CD4-positive, alpha-beta T cell treated with Interleukin-4 for 4 hours (primary cell): ENCODE results near the gene LAMC3.

Source experiments
- DNase-seq: peaks from one replicate; pipeline ENCODE4 v3.0.0-alpha.2; 2020

Gene LAMC3

GRCh38 chr9:131013015-131013755 lies 4.2 kb downstream of the LAMC3 start:
- DNase-seq = no peak

- no peak for DNase-seq
Measured at GRCh38 chr9:131013771-131014676, 5.0 kb downstream of the LAMC3 start.

GRCh38 chr9:131015112-131015511 lies 6.1 kb downstream of the LAMC3 start:
- DNase-seq = no peak

GRCh38 chr9:131015876-131016397 lies 7.0 kb downstream of the LAMC3 start:
- DNase-seq = no peak

- DNase-seq = no peak
Measured at GRCh38 chr9:131017067-131017466, 8.1 kb downstream of the LAMC3 start.

GRCh38 chr9:131018621-131019020 lies 9.6 kb downstream of the LAMC3 start:
- no peak for DNase-seq

- no peak for DNase-seq
Measured at GRCh38 chr9:131019388-131020239, 10.6 kb downstream of the LAMC3 start.

- no peak for DNase-seq
Measured at GRCh38 chr9:131020388-131020787, 11.4 kb downstream of the LAMC3 start.

- DNase-seq = no peak
Measured at GRCh38 chr9:131020862-131021261, 11.9 kb downstream of the LAMC3 start.

- no peak for DNase-seq
Measured at GRCh38 chr9:131021785-131022184, 12.8 kb downstream of the LAMC3 start.

- no peak for DNase-seq
Measured at GRCh38 chr9:131024978-131025868, 16.2 kb downstream of the LAMC3 start.

GRCh38 chr9:131025953-131026858 lies 17.2 kb downstream of the LAMC3 start:
- DNase-seq = no peak

GRCh38 chr9:131027048-131027871 lies 18.3 kb downstream of the LAMC3 start:
- no peak for DNase-seq

- no peak for DNase-seq
Measured at GRCh38 chr9:131027872-131028179, 18.9 kb downstream of the LAMC3 start.

- no peak for DNase-seq
Measured at GRCh38 chr9:131028221-131028884, 19.4 kb downstream of the LAMC3 start.

GRCh38 chr9:131028931-131029573 lies 20.1 kb downstream of the LAMC3 start:
- no peak for DNase-seq

- no peak for DNase-seq
Measured at GRCh38 chr9:131029574-131029952, 20.6 kb downstream of the LAMC3 start.

- DNase-seq = no peak
Measured at GRCh38 chr9:131030239-131031004, 21.4 kb downstream of the LAMC3 start.
